NCI-H524 treated with DMSO at 0.1 percent for 48 hours (cell line): Measurements from ENCODE around the gene MRPS24.

Experiments used
- DNase-seq: peaks from one replicate; lab custom pipeline; 2025; lab: John Stamatoyannopoulos, UW

Gene MRPS24

GRCh38 chr7:43877968-43878864 lies 8.9 kb upstream of the MRPS24 start:
- DNase-seq = no peak

- no peak for DNase-seq
Measured at GRCh38 chr7:43876976-43877745, 7.8 kb upstream of the MRPS24 start.

GRCh38 chr7:43876241-43876640 lies 6.9 kb upstream of the MRPS24 start:
- DNase-seq = no peak

- no peak for DNase-seq
Measured at GRCh38 chr7:43873300-43873699, 4.0 kb upstream of the MRPS24 start.

GRCh38 chr7:43872406-43873110 lies 3.2 kb upstream of the MRPS24 start:
- DNase-seq = no peak

GRCh38 chr7:43871064-43871463 lies 1.7 kb upstream of the MRPS24 start:
- no peak for DNase-seq

- no peak for DNase-seq
Measured at GRCh38 chr7:43870316-43870715, 999 bp upstream of the MRPS24 start.

GRCh38 chr7:43869867-43870240 lies 537 bp upstream of the MRPS24 start:
- no peak for DNase-seq

- DNase-seq = no peak
Measured at GRCh38 chr7:43868681-43869005, 674 bp downstream of the MRPS24 start.

GRCh38 chr7:43868181-43868580 lies 1.1 kb downstream of the MRPS24 start:
- no peak for DNase-seq

- no peak for DNase-seq
Measured at GRCh38 chr7:43865277-43865676, 4.0 kb downstream of the MRPS24 start.

- DNase-seq = no peak
Measured at GRCh38 chr7:43864126-43864525, 5.2 kb downstream of the MRPS24 start.

GRCh38 chr7:43856996-43857395 lies 12.3 kb downstream of the MRPS24 start:
- DNase-seq = no peak

- DNase-seq = no peak
Measured at GRCh38 chr7:43856316-43856715, 13.0 kb downstream of the MRPS24 start.

GRCh38 chr7:43855176-43855575 lies 14.1 kb downstream of the MRPS24 start:
- no peak for DNase-seq

- DNase-seq = no peak
Measured at GRCh38 chr7:43851805-43852204, 17.5 kb downstream of the MRPS24 start.

- no peak for DNase-seq
Measured at GRCh38 chr7:43850348-43851116, 18.8 kb downstream of the MRPS24 start.

- DNase-seq = no peak
Measured at GRCh38 chr7:43849047-43849446, 20.3 kb downstream of the MRPS24 start.

- DNase-seq = no peak
Measured at GRCh38 chr7:43847496-43847895, 21.8 kb downstream of the MRPS24 start.

- no peak for DNase-seq
Measured at GRCh38 chr7:43844662-43845061, 24.7 kb downstream of the MRPS24 start.

- no peak for DNase-seq
Measured at GRCh38 chr7:43844257-43844656, 25.1 kb downstream of the MRPS24 start.

GRCh38 chr7:43843296-43843695 lies 26.0 kb downstream of the MRPS24 start:
- no peak for DNase-seq
